Naive B cell (primary cell): Measurements from ENCODE around the gene COL27A1. TPM values are rescaled to one million over a fixed set of nuclear protein-coding genes. Genes with fewer than 3 reads are reported as not detected.
A peak's percentile ranks its signal among the peaks of the same experiment; 100 is the strongest.

ENCODE experiments used
- ATAC-seq, 2 donors: fragments of 150-1000 bp; cut with Tn5 transposase; 2 replicates each; pipeline ENCODE4 v1.10.0; 2021; ENCODE audit warnings: low read depth in 2 of 2, mild to moderate bottlenecking in 2 of 2, moderate library complexity in 2 of 2
- DNase-seq: peaks from one replicate; pipeline ENCODE4 v3.0.0; 2022
- H3K27ac Mint-ChIP-seq, 6 donors: one replicate each; pipeline ENCODE4 v1.8.0; 2020 to 2022; ENCODE audit warnings: mild to moderate bottlenecking in 6 of 6, mixed read lengths in 6 of 6, moderate library complexity in 5 of 6, inconsistent platforms in 2 of 6
- H3K27me3 Mint-ChIP-seq, 3 donors: one replicate each; pipeline ENCODE4 v1.8.0; 2021 to 2022; ENCODE audit warnings: mixed read lengths in 3 of 3, mild to moderate bottlenecking in 1 of 3
- H3K36me3 Mint-ChIP-seq, 2 donors: one replicate each; pipeline ENCODE4 v1.8.0; 2020 to 2022; ENCODE audit warnings: mixed read lengths in 2 of 2, inconsistent platforms in 1 of 2, mild to moderate bottlenecking in 1 of 2
- H3K4me1 Mint-ChIP-seq, 3 donors: one replicate each; pipeline ENCODE4 v1.8.0; 2020 to 2022; ENCODE audit warnings: mixed read lengths in 3 of 3, inconsistent platforms in 1 of 3, mild to moderate bottlenecking in 1 of 3, moderate library complexity in 1 of 3
- H3K4me3 Mint-ChIP-seq, 8 donors: one replicate each; pipeline ENCODE4 v1.8.0; 2020 to 2022; ENCODE audit warnings: mild to moderate bottlenecking in 8 of 8, mixed read lengths in 8 of 8, moderate library complexity in 8 of 8, inconsistent platforms in 2 of 8
- H3K9me3 Mint-ChIP-seq, 7 donors: one replicate each; pipeline ENCODE4 v1.8.0; 2020 to 2022; ENCODE audit warnings: mixed read lengths in 7 of 7, mild to moderate bottlenecking in 5 of 7, inconsistent platforms in 2 of 7, moderate library complexity in 1 of 7
- polyA plus RNA-seq, 6 donors: library from polyadenylated mRNA; unstranded; fragments of 300-500 nt; fragmentation: Illumina TruSeq; gene quantifications; one replicate each; pipeline ENCODE4 v1.2.3, GENCODE V29; 2021; ENCODE audit warnings: low read depth in 6 of 6

Gene COL27A1
- polyA plus RNA-seq, 6 donors from 2014 or later = 0.04 TPM; not detected in 5

- Mint-ChIP-seq H3K27ac (no peak overlapping the region), H3K4me1 (no peaks in the 10 kb centered on the region)
Measured at GRCh38 chr9:114242837-114243236, 87.5 kb downstream of the COL27A1 start.

GRCh38 chr9:114243240-114243639 is 87.9 kb downstream of the COL27A1 start:
- H3K27me3 Mint-ChIP-seq = peaks cover 0 to 12% (median 0%) of the 10 kb centered on the region in 3 donors
- H3K9me3 Mint-ChIP-seq = no peaks in the 10 kb centered on the region
- no peaks in the 10 kb centered on the region for H3K36me3 Mint-ChIP-seq
- DNase-seq (no peak), ATAC-seq (no peak)
- H3K27ac Mint-ChIP-seq = peak overlapping the region in 1 of 6 donors; percentile 75
- no peak overlapping the region for H3K4me3 Mint-ChIP-seq
- no peaks in the 10 kb centered on the region for H3K4me1 Mint-ChIP-seq

More at GRCh38 chr9:114242837-114243236, 87.5 kb downstream of the COL27A1 start:
- no peak for ATAC-seq
- peaks cover 0 to 12% (median 0%) of the 10 kb centered on the region in 3 donors for H3K27me3 Mint-ChIP-seq
- no peaks in the 10 kb centered on the region for H3K36me3 Mint-ChIP-seq
- H3K4me3 Mint-ChIP-seq = no peak overlapping the region
- DNase-seq = no peak
- no peaks in the 10 kb centered on the region for H3K9me3 Mint-ChIP-seq

DNA sequence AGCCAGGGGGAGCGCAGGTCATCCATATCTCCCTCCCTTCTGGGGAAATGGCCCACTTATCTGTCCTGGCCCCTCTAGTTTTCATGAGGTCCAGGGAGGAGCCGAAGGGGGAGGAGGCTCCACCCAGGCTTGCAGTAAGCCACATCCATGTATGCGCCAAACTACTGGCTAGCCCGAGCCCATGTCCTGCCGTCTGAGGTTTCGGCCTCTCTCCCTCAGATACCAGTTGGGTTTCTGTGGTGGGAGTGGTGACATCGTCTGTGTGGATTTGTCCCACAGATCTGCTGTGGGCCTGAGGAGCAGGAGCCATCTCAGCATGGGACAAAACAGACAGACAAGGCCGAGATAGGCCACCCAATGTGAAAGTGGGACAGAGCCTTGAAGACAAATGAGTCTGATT is 89.2 kb downstream of the COL27A1 start:
- Mint-ChIP-seq H3K4me3 (no peak overlapping the region), H3K27ac (no peak overlapping the region), H3K4me1 (no peaks in the 10 kb centered on the region), H3K36me3 (no peaks in the 10 kb centered on the region), H3K9me3 (no peaks in the 10 kb centered on the region), H3K27me3 (peaks cover 0 to 12% (median 0%) of the 10 kb centered on the region in 3 donors)
- ATAC-seq = no peak
- no peak for DNase-seq

GRCh38 chr9:114246558-114246957 is 91.2 kb downstream of the COL27A1 start:
- no peak for DNase-seq

DNA sequence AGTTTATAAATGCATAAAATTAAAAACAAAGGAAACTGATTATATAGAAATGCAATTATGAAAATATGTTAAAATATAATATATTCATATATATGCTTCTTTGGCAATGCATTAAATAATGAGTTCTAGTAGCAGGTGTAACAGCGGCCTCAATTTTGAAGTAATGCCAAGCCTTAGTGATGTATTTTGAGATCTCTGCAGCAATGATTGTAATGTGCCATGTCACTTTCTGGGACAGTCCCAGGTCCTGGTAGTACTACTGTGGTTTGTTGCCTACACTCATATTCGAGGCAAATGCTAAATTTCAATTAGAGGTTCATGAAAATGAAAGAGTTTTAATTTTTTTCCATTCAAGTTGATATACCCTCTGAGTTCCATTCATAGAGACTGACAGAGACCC is 91.7 kb downstream of the COL27A1 start:
- ATAC-seq (no peak), DNase-seq (no peak)
- Mint-ChIP-seq H3K27me3 (peaks cover 0 to 17% (median 0%) of the 10 kb centered on the region in 3 donors), H3K4me3 (no peak overlapping the region), H3K27ac (no peak overlapping the region), H3K9me3 (no peaks in the 10 kb centered on the region), H3K36me3 (no peaks in the 10 kb centered on the region), H3K4me1 (no peaks in the 10 kb centered on the region)

More at GRCh38 chr9:114246558-114246957, 91.2 kb downstream of the COL27A1 start:
- H3K27me3 Mint-ChIP-seq = peaks cover 0 to 16% (median 0%) of the 10 kb centered on the region in 3 donors
- H3K27ac Mint-ChIP-seq = no peak overlapping the region
- no peaks in the 10 kb centered on the region for H3K36me3 Mint-ChIP-seq
- H3K4me3 Mint-ChIP-seq = no peak overlapping the region
- ATAC-seq = no peak
- no peaks in the 10 kb centered on the region for H3K9me3 Mint-ChIP-seq
- H3K4me1 Mint-ChIP-seq = no peaks in the 10 kb centered on the region

- H3K27me3 Mint-ChIP-seq = peaks cover 0 to 12% (median 0%) of the 10 kb centered on the region in 3 donors
- no peak overlapping the region for H3K4me3 Mint-ChIP-seq
- ATAC-seq (no peak), DNase-seq (no peak)
- no peaks in the 10 kb centered on the region for H3K36me3 Mint-ChIP-seq
- H3K9me3 Mint-ChIP-seq = no peaks in the 10 kb centered on the region
- H3K4me1 Mint-ChIP-seq = no peaks in the 10 kb centered on the region
- H3K27ac Mint-ChIP-seq = no peak overlapping the region
Measured at GRCh38 chr9:114247491-114247890, 92.2 kb downstream of the COL27A1 start.

DNA sequence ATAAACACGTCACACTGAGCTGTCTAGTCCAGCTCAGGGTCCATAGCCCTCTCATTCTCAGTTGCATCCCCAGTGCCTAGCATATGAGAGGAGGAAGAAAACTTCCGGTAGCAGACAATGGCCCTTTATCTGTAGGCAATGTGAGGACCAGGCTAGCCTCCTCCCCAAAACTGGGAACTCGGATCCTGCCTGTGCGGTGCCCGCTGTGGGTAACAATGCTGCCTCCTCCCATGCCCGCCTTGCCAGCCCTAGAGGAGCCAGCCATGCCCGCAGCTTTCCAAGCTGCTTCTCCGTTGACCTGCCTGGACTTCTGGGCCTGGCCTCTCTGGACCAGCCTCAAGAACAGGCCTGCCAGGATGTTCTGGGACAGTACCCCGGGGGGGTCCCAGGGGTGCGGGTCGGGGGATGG is 93.0 kb downstream of the COL27A1 start:
- no peaks in the 10 kb centered on the region for H3K9me3 Mint-ChIP-seq
- DNase-seq = no peak
- H3K4me3 Mint-ChIP-seq = no peak overlapping the region
- H3K4me1 Mint-ChIP-seq = no peaks in the 10 kb centered on the region
- H3K27me3 Mint-ChIP-seq = peaks cover 0 to 10% (median 6%) of the 10 kb centered on the region in 3 donors
- no peak for ATAC-seq
- H3K27ac Mint-ChIP-seq = peak overlapping the region in 1 of 6 donors; percentile 66
- no peaks in the 10 kb centered on the region for H3K36me3 Mint-ChIP-seq

DNA sequence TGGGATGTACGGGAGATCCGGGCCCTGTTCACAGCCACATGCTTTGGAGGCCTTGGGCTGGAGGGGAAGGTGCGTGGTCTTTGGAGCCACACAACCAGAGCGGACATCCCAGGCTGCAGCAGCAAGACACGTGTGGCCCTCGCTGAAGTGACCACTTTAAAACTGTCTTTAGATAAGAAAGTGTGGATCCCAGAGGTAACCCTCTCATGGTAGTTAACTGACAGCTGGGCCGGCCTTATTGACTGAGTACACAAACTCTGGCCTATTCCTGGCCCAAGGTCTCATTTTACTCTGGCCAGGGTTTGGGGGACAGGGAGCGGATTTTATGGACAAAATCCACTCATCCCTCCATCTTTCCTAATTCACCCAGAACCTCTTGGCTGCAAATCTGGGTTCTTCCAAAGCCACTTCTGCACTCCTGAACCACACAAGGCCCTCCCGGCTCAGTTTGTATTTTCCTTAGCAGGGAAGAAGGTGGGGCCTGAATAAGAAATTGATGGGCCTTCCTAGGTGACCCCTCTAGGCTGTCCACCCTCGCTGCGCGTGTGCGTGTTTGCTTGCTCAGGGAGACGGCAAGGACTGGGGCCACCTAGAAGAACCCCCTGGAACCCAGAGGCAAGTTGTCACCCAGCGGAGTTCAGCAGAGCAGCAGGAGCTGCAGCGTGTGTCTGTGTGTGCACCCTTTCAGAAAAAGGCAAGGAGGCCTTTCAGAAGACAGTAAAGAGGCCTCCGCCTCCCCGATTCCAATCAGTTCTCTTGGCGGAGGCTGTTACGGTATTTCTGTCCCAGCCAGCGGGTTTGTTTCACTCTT is 94.3 kb downstream of the COL27A1 start:
- no peak for DNase-seq
- ATAC-seq = no peak
- Mint-ChIP-seq H3K9me3 (no peaks in the 10 kb centered on the region), H3K36me3 (no peaks in the 10 kb centered on the region), H3K27ac (no peak overlapping the region), H3K27me3 (peaks cover 0 to 9% (median 6%) of the 10 kb centered on the region in 3 donors), H3K4me1 (no peaks in the 10 kb centered on the region), H3K4me3 (no peak overlapping the region)

GRCh38 chr9:114250235-114250568 is 94.9 kb downstream of the COL27A1 start:
- Mint-ChIP-seq H3K27ac (no peak overlapping the region), H3K9me3 (no peaks in the 10 kb centered on the region)
- no peak for DNase-seq

DNA sequence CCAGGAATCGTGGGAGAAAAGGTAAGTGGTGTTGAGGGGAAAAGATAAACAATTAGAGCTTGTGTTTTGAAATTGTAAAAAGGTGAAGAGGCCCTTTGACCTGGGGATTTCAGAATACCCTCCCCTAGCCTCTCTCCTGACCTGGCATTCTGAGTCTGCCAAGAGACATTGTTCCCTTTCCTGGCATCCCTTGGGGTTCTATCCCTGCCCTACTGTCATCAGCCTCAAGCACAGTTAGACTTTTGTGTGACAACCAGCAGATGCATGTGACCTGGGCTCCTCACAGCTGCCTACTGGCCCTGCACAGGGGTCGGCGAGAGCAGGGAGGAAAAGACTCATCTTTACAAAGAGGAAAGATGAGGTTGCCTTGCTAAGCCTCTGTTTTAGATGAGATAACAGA is 95.3 kb downstream of the COL27A1 start:
- H3K36me3 Mint-ChIP-seq = no peaks in the 10 kb centered on the region
- no peak overlapping the region for H3K27ac Mint-ChIP-seq
- ATAC-seq (no peak), DNase-seq (no peak)
- peaks cover 0 to 12% (median 9%) of the 10 kb centered on the region in 3 donors for H3K27me3 Mint-ChIP-seq
- no peaks in the 10 kb centered on the region for H3K4me1 Mint-ChIP-seq
- no peaks in the 10 kb centered on the region for H3K9me3 Mint-ChIP-seq
- no peak overlapping the region for H3K4me3 Mint-ChIP-seq

More at GRCh38 chr9:114250235-114250568, 94.9 kb downstream of the COL27A1 start:
- Mint-ChIP-seq H3K4me1 (no peaks in the 10 kb centered on the region), H3K27me3 (peaks cover 0 to 12% (median 9%) of the 10 kb centered on the region in 3 donors), H3K36me3 (no peaks in the 10 kb centered on the region), H3K4me3 (peak overlapping the region in 1 of 8 donors; percentile 53)
- no peak for ATAC-seq

DNA sequence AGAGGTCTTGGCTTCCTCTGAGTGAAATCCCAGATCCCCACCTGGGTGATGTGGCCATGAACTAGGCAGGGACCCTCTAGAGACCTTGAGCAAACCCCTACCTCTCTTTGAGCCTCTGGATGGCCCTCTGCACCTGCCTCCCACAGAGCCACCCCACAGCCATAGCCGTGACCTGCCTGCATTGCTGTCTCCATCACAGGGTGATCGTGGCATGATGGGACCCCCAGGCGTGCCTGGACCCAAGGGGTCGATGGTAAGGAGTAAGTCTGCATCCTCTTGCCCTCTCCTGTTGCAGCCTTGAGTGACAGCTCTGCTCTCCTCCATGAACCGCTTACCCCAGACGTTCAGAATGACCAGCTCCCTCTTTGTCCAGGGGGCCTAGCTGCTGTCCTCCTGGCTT is 97.1 kb downstream of the COL27A1 start:
- no peak for ATAC-seq
- no peak overlapping the region for H3K4me3 Mint-ChIP-seq
- no peaks in the 10 kb centered on the region for H3K4me1 Mint-ChIP-seq
- no peak for DNase-seq
- peaks cover 0 to 12% (median 9%) of the 10 kb centered on the region in 3 donors for H3K27me3 Mint-ChIP-seq
- no peaks in the 10 kb centered on the region for H3K36me3 Mint-ChIP-seq
- H3K27ac Mint-ChIP-seq = no peak overlapping the region
- no peaks in the 10 kb centered on the region for H3K9me3 Mint-ChIP-seq

DNA sequence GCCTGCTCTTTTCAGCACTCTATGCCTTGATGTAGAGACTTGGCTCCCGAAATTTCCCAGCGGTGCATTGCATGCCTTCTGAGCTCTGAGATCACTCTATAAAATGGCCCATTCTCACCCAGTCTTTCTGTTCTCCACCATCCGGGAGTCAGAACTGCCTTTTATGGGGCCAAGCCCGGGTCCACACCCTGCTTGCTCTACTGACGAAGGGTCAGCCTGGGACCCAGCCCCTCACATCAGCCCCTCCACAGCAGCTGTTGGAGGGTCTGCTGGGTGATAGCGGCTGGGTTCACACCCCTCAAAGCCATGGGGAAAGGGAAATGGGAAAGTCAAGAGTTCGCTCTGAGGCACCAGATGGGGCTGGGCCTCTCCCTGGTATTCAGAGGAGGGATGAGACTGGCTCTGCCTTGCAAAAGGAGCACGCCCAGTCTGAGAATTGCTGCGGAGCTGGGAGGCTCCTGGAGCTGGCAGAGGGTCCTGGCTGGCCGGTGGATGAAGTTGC is 101.5 kb downstream of the COL27A1 start:
- Mint-ChIP-seq H3K4me3 (no peak overlapping the region), H3K36me3 (no peaks in the 10 kb centered on the region), H3K27me3 (peaks cover 0 to 9% (median 6%) of the 10 kb centered on the region in 3 donors), H3K9me3 (no peaks in the 10 kb centered on the region), H3K4me1 (no peaks in the 10 kb centered on the region), H3K27ac (no peak overlapping the region)
- DNase-seq = no peak
- ATAC-seq = no peak

GRCh38 chr9:114258218-114258617 is 102.9 kb downstream of the COL27A1 start:
- Mint-ChIP-seq H3K9me3 (no peaks in the 10 kb centered on the region), H3K27ac (no peak overlapping the region), H3K4me1 (no peaks in the 10 kb centered on the region), H3K27me3 (peaks cover 0 to 7% (median 4%) of the 10 kb centered on the region in 3 donors), H3K4me3 (no peak overlapping the region), H3K36me3 (no peaks in the 10 kb centered on the region)
- ATAC-seq = no peak
- DNase-seq = no peak
